SK-N-MC (cell line): ENCODE results near the gene PTK7.

ENCODE experiments used
- DNase-seq: peaks from one replicate; pipeline ENCODE4 v3.0.0-alpha.2; 2011; ENCODE audit warnings: low read depth, low spot score
- H3K27ac ChIP-seq: fragments of 200-600 bp; sonication (generic); 2 replicates; pipeline ENCODE4 v1.5.1; 2016; ENCODE audit warnings: mixed run types
- H3K36me3 ChIP-seq: fragments of 200-600 bp; sonication (generic); 2 replicates; pipeline ENCODE4 v1.6.1; 2017; ENCODE audit warnings: antibody characterized with exemption, low read length, mixed read lengths; ENCODE audit not compliant: insufficient read depth
- H3K4me3 ChIP-seq: fragments of 200-600 bp; sonication (generic); 2 replicates; pipeline ENCODE4 v1.5.1; 2016
- H3K9ac ChIP-seq: fragments of 200-600 bp; sonication (generic); 2 replicates; pipeline ENCODE4 v1.8.0; 2017; ENCODE audit warnings: mixed run types, mixed read lengths; ENCODE audit not compliant: insufficient read length
- H3K9me3 ChIP-seq: fragments of 200-600 bp; sonication (generic); 2 replicates; pipeline ENCODE4 v1.6.1; 2017; ENCODE audit warnings: low read depth, mild to moderate bottlenecking, antibody characterized with exemption, low read length, moderate library complexity, mixed read lengths
- EZH2 ChIP-seq: fragments of 200-600 bp; sonication (generic); IDR thresholded peaks from one replicate; pipeline ENCODE4 v1.6.1; 2017; ENCODE audit warnings: antibody characterized with exemption
- FOXP2 ChIP-seq: optimal IDR thresholded peaks from 2 replicates; pipeline ENCODE3; 2011; ENCODE audit warnings: mild to moderate bottlenecking, moderate library complexity; ENCODE audit not compliant: insufficient read depth; ENCODE audit errors: extremely low read length, control extremely low read depth
- POLR2AphosphoS5 ChIP-seq: IDR thresholded peaks from 2 replicates; pipeline ENCODE4 v1.6.1; 2012; ENCODE audit warnings: mild to moderate bottlenecking, low read depth, low read length, borderline replicate concordance

Gene PTK7

DNA sequence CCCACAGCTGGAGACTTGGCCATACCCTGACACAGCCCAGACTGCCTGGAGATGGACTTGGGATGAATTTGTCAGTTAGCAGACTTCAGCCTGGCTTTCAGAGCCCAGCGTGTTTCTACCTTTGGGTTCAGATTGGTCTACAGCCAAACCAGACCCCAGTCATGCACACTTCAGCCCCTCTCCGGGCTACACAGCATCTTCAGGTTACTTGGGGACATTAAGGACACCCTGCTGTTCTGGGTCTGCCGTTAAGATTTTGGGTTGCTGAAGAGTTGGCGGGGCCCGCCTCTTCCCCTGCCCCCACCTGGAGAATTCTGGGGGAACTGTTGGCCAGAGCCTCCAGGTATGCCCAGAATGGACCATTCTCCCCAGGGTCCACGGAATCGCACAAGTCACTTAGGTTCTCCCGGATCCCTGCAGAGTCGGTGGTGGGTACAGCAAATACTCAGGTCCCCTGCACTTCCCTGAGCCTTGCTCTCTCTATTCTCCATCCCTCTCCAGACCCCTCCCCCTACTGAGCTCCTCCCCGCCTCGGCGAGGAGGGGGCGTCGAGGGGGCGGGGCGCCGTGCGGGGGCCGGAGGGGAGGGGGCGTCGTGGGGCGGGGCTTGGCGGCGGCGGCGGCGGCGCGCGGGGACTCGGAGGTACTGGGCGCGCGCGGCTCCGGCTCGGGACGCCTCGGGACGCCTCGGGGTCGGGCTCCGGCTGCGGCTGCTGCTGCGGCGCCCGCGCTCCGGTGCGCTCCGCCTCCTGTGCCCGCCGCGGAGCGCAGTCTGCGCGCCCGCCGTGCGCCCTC is at the start of gene PTK7:
TSS of gene PTK7 (plus strand) at position 645 of the 794 bp plus-strand sequence. CDS start 175 bp downstream, outside the sequence.
- Histone ChIP-seq H3K36me3 (no peaks in the 10 kb centered on the region), H3K27ac (peak within 1 kb of the TSS; percentile 78), H3K9me3 (no peaks in the 10 kb centered on the region), H3K9ac (peak within 1 kb of the TSS; percentile 92), H3K4me3 (peak within 1 kb of the TSS; percentile 98)
- DNase-seq, result no peak
- TF ChIP-seq FOXP2, result no peak
- TF ChIP-seq POLR2AphosphoS5, result peak; percentile 73

DNA sequence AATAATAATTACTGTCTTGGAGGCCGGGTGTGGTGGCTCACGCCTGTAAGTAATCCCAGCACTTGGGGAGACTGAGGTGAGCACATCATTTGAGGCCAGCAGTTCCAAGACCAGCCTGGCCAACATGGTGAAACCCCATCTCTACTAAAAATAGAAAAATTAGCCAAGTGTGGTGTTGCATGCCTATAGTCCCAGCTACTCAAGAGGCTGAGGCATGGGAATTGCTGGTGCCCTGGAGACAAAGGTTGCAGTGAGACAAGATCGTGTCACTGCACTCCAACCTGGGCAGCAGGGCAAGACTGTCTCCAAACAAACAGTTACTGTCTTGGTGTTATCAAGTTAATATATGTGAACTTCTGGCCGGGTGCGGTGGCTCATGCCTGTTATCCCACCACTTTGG is 49.7 kb upstream of the PTK7 start:
- no peak for DNase-seq
- peaks cover 68% of the 10 kb centered on the region for H3K36me3 ChIP-seq
- H3K9ac ChIP-seq, result no peak overlapping the region
- no peak overlapping the region for H3K4me3 ChIP-seq
- TF ChIP-seq FOXP2, result no peak
- TF ChIP-seq EZH2, result no peak
- TF ChIP-seq POLR2AphosphoS5, result no peak
- no peaks in the 10 kb centered on the region for H3K9me3 ChIP-seq
- no peak overlapping the region for H3K27ac ChIP-seq

DNA sequence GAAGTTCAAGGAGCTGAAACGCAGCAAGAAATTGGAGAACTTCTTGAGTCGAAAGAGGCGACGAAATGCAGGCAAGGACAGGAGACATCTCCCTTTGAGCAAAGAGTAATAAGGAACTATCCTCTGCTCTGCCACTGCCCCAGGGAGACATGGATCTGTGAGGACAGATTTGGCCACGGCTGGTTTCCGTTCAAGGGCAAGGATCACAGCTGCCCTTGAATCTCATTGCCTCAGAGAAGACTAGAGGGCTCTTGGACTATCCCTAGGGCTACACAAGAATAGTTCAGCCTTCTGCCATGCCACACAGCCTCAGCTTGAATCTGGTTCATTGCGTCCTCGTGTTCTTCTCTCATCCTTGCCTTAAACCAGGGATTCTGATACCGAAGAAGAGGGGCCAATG is 47.0 kb upstream of the PTK7 start:
- no peak overlapping the region for H3K9ac ChIP-seq
- H3K9me3 ChIP-seq, result no peaks in the 10 kb centered on the region
- no peak for TF ChIP-seq POLR2AphosphoS5
- TF ChIP-seq FOXP2, result no peak
- no peak for TF ChIP-seq EZH2
- no peak for DNase-seq
- no peak overlapping the region for H3K4me3 ChIP-seq
- no peak overlapping the region for H3K27ac ChIP-seq
- peaks cover 79% of the 10 kb centered on the region for H3K36me3 ChIP-seq

DNA sequence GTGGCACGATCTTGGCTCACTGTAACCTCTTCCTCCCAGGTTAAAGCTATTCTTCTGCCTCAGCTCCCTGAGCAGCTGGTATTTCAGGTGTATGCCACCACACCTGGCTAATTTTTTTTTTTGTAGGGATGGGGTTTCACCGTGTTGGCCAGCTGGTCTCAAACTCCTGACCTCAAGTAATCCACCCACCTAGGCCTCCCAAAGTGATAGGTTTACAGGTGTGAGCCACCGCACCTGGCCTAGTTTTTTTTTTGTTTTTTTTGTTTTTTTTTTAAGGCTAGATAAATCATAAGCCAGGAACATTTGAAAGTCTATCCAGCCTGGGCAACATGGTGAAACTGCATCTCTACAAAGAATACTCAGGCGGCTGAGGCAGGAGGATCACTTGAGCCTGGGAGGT is 43.8 kb upstream of the PTK7 start:
- no peak for TF ChIP-seq POLR2AphosphoS5
- TF ChIP-seq EZH2, result no peak
- no peak for TF ChIP-seq FOXP2
- H3K27ac ChIP-seq, result no peak overlapping the region
- no peak overlapping the region for H3K4me3 ChIP-seq
- H3K9me3 ChIP-seq, result no peaks in the 10 kb centered on the region
- H3K36me3 ChIP-seq, result peaks cover 61% of the 10 kb centered on the region
- DNase-seq, result no peak
- no peak overlapping the region for H3K9ac ChIP-seq

DNA sequence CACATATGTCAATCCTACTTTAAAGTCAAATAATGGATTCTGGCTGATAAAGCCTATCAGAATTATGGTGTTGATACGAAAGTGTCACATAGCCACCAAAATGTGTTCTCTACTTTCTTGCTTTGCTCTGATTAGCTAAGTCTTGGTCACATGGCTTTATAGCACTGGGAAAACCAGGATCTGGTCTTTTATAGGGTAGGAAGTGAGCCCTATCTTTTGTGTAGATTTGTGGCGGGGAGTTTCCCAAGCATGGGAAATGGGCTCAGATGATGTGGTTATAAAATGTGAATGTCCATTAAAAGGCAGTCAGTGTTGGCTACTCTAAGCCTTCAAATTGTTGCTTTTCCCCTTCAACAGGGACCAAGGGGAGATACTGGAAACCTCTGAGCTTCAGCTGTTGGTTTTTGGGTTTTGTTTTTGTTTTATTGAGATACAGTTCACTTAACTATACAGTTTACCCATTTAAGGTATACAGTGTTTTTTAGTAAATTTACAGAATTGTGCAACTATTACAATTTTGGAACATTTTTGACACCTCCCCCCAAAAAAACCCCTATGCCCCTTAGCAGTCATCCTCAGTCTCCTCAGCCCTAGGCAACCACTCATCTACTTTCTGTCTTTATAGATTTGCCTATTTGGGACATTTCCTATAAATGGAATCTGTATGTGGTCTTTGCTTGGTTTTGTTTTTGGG is 42.5 kb upstream of the PTK7 start:
- no peak for TF ChIP-seq FOXP2
- no peak for TF ChIP-seq POLR2AphosphoS5
- no peak for TF ChIP-seq EZH2
- Histone ChIP-seq H3K27ac (no peak overlapping the region), H3K9ac (no peak overlapping the region), H3K9me3 (no peaks in the 10 kb centered on the region), H3K4me3 (no peak overlapping the region), H3K36me3 (peaks cover 55% of the 10 kb centered on the region)
- no peak for DNase-seq

DNA sequence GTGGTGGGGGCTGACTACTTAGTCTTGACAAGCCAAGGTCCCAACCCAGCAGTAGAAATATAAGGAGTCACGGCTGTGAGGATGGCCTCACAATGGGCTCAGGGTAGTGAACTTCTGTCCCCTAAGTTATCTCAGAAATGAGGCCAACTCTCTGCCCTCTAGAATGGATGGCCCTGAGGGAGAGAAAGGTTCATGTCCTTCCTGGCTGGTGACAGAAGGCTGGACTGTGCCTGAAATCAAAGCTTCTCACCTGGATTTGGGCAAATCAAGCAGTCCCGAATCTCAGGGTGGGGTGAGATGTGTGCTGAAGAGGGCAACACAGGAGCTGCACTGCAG is 42.0 kb upstream of the PTK7 start:
- no peaks in the 10 kb centered on the region for H3K9me3 ChIP-seq
- peaks cover 53% of the 10 kb centered on the region for H3K36me3 ChIP-seq
- TF ChIP-seq POLR2AphosphoS5, result no peak
- no peak for TF ChIP-seq EZH2
- TF ChIP-seq FOXP2, result no peak
- H3K27ac ChIP-seq, result no peak overlapping the region
- DNase-seq, result no peak
- no peak overlapping the region for H3K9ac ChIP-seq
- H3K4me3 ChIP-seq, result no peak overlapping the region

DNA sequence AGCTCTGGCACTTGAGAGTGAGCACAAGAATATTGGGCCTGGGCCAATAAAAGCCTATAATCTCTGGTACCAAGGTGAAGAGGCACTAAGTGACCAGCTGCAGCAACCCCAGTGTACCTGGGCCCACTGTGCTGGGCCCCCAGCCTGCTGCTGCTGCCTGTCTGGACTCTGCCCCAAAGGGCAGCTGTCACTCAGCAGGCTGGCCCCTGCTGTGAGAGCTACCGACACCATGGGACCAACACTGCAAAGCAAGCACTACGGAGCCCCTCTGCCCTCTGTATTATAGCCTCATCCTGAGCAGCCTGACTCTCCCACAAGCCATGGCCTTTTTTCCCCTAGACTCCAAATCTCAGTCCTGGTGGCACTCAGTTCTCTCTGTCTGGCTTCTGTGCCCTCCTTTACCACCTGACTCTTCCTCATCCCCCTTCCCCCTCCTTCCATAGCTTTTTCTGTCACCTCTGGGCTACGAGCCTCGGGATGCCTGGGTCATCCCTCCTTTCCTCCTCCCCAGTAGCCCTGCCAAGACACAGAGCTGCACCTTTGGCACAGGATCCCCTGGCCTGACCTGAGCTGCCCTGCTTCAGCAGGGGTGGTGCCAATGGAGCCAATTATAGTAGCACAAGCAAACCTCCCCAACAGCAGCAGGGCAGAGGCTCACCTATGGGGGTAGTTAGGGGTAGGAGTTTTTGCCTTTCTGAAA is 40.5 kb upstream of the PTK7 start:
- H3K4me3 ChIP-seq, result no peak overlapping the region
- H3K27ac ChIP-seq, result no peak overlapping the region
- no peak overlapping the region for H3K9ac ChIP-seq
- no peak for DNase-seq
- no peaks in the 10 kb centered on the region for H3K9me3 ChIP-seq
- H3K36me3 ChIP-seq, result peaks cover 44% of the 10 kb centered on the region
- no peak for TF ChIP-seq FOXP2
- no peak for TF ChIP-seq EZH2
- TF ChIP-seq POLR2AphosphoS5, result no peak

DNA sequence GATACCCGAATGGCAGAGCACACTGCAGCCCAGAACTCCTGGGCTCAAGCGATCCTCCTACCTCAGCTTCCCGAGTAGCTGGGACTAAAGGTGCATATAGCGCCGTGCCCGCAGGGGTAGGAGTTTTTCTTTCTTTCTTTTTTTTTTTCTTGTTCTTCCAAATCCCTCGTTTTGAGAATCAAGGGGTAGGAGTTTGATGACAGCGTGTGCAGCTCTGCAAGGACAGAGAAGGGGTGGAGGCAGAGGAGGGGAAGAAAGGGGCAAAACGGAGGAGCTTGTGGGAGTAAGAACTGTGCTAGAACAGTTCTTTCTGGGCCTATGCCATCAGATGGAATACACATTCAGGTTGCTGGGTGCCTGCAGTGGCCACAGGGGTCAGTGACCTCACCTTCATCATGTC is 39.4 kb upstream of the PTK7 start:
- Histone ChIP-seq H3K9ac (no peak overlapping the region), H3K36me3 (peaks cover 46% of the 10 kb centered on the region), H3K9me3 (no peaks in the 10 kb centered on the region), H3K4me3 (no peak overlapping the region), H3K27ac (no peak overlapping the region)
- DNase-seq, result no peak
- TF ChIP-seq FOXP2 (no peak), POLR2AphosphoS5 (no peak), EZH2 (no peak)
